Ascending aorta (tissue), 2 donors: ENCODE data around the gene NECAP2. TPM values are rescaled to one million over a fixed set of nuclear protein-coding genes. Genes with fewer than 3 reads are reported as not detected.

Experiments used
- DNase-seq, 2 donors: peaks; one replicate each; pipeline ENCODE4 v3.0.0-alpha.2; 2019; ENCODE audit warnings: low spot score in 2 of 2
- H3K27ac ChIP-seq, 2 donors: fragments of 200-600 bp; sonication (generic); one replicate each; pipeline ENCODE4 v1.5.1; 2016 to 2017; ENCODE audit warnings: mild to moderate bottlenecking in 1 of 2
- H3K27me3 ChIP-seq: fragments of 200-600 bp; sonication (generic); one replicate; pipeline ENCODE4 v1.5.1; 2017
- H3K36me3 ChIP-seq, 2 donors: fragments of 200-600 bp; sonication (generic); one replicate each; pipeline ENCODE4 v1.5.1; 2016
- H3K4me1 ChIP-seq, 2 donors: fragments of 200-600 bp; sonication (generic); one replicate each; pipeline ENCODE4 v1.5.1; 2016 to 2017; ENCODE audit warnings: mild to moderate bottlenecking in 1 of 2
- H3K4me3 ChIP-seq, 2 donors: fragments of 200-600 bp; sonication (generic); one replicate each; pipeline ENCODE4 v1.5.1; 2016 to 2017; ENCODE audit warnings: mild to moderate bottlenecking in 1 of 2
- H3K9me3 ChIP-seq, 2 donors: fragments of 200-600 bp; sonication (generic); one replicate each; pipeline ENCODE4 v1.5.1; 2016
- intact Hi-C: fragments of 100-400 bp; cut with DNase I; formaldehyde crosslinking; loops from one replicate; pipeline ENCODE4 v1.15.1; 2023
- total RNA-seq: library from RNA; depleted of rRNA; stranded (reverse); fragments of >200 nt; gene quantifications from one replicate; pipeline ENCODE4 v1.1.0, GENCODE V29; 2016
- TF ChIP-seq, protein P1 (sequence below), 3 experiments: fragments of 200-600 bp in 2 of 3; fragments of 450-650 bp in 1 of 3; sonication (generic) in 2 of 3; IDR thresholded peaks; one replicate each; pipeline ENCODE4 v1.5.1; 2016 to 2019; ENCODE audit warnings: antibody characterized with exemption in 3 of 3, mild to moderate bottlenecking in 1 of 3, moderate library complexity in 1 of 3

NECAP2 gene, protein sequence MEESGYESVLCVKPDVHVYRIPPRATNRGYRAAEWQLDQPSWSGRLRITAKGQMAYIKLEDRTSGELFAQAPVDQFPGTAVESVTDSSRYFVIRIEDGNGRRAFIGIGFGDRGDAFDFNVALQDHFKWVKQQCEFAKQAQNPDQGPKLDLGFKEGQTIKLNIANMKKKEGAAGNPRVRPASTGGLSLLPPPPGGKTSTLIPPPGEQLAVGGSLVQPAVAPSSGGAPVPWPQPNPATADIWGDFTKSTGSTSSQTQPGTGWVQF
- 28.6 TPM for total RNA-seq

GRCh38 chr1:16440470-16441281 lies at the start of gene NECAP2:
Gene NECAP2, plus strand, starts transcription at chr1:16440724. Its CDS starts 38 bp downstream, at chr1:16440762.
- H3K4me1 ChIP-seq: peaks cover 4 to 24% of the 10 kb centered on the region in 2 donors
- DNase-seq: peak; percentile 39 to 95
- H3K9me3 ChIP-seq: no peaks in the 10 kb centered on the region
- intact Hi-C loops: loop anchor here (1.0 kb wide), 1 partner anchor 72 kb away; no protein-coding TSS in a partner anchor
- peak within 1 kb of the TSS; percentile 77 to 97 for H3K4me3 ChIP-seq
- no peaks in the 10 kb centered on the region for H3K27me3 ChIP-seq
- TF ChIP-seq, protein P1, sequence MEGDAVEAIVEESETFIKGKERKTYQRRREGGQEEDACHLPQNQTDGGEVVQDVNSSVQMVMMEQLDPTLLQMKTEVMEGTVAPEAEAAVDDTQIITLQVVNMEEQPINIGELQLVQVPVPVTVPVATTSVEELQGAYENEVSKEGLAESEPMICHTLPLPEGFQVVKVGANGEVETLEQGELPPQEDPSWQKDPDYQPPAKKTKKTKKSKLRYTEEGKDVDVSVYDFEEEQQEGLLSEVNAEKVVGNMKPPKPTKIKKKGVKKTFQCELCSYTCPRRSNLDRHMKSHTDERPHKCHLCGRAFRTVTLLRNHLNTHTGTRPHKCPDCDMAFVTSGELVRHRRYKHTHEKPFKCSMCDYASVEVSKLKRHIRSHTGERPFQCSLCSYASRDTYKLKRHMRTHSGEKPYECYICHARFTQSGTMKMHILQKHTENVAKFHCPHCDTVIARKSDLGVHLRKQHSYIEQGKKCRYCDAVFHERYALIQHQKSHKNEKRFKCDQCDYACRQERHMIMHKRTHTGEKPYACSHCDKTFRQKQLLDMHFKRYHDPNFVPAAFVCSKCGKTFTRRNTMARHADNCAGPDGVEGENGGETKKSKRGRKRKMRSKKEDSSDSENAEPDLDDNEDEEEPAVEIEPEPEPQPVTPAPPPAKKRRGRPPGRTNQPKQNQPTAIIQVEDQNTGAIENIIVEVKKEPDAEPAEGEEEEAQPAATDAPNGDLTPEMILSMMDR (IDR thresholded peaks at IDR 0.05): peak; percentile 83 to 92 (median 89)
- peak within 1 kb of the TSS; percentile 72 to 75 for H3K27ac ChIP-seq
- peaks cover 20 to 29% of the 10 kb centered on the region in 2 donors for H3K36me3 ChIP-seq

DNA sequence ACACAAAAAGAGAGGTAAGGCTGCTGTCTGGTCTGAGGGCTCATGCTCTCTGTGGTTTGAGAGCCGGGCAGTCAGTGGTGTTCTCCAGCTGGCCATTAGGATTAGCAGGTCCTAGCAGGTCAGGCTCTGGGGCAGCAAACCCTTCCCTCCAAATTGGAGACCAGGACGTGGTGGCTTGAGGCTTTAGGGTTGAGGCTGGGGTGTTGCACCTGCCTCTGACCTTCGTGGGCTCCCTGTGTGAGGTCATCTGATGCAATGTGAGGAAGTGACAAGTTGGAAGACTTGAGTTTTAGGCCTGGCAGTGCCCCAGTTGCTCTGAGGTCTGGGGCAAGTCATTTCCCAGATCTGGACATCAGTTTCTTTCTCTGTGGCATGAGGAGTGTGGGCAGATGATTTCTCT lies 49.1 kb upstream of the NECAP2 start:
- TF ChIP-seq, protein P1 (IDR thresholded peaks at IDR 0.05): no peak
- Histone ChIP-seq H3K27ac (peak overlapping the region; percentile 7 to 43), H3K36me3 (peaks cover 13 to 30% of the 10 kb centered on the region in 2 donors), H3K27me3 (no peaks in the 10 kb centered on the region), H3K4me1 (peaks cover 9 to 62% of the 10 kb centered on the region in 2 donors), H3K4me3 (no peak overlapping the region), H3K9me3 (no peaks in the 10 kb centered on the region)
- intact Hi-C loops: no loop called here
- no peak for DNase-seq

DNA sequence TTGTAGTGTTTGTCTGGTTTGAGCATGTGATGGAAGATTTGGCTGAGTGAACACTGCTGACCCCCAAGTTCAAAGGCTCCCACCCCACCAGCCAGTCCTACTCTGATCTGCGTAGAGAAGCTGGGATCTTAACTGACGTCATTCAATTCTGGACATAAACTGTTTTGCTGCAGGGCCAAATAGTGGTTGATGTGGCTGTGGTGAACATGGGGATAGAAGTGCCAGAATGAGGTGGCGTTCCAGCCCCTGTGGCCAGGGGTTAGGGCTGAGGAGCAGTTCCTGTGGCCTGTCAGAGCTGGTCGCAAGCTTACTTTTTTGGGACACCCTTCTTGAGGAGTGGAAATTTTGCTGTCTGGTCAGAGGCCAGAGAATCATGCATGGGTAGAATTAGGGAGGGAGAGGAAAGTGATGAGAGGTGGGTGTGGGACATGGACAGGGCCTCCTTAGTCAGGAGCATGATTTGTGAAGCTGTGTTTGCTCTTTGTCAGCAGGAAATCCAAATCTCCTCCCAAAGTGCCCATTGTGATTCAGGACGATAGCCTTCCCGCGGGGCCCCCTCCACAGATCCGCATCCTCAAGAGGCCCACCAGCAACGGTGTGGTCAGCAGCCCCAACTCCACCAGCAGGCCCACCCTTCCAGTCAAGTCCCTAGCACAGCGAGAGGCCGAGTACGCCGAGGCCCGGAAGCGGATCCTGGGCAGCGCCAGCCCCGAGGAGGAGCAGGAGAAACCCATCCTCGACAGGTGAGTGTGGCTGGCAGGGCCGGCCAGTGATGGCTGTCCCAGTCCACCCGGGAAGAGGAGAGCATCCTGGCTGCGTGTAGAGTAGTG lies 47.6 kb upstream of the NECAP2 start:
- DNase-seq: no peak
- Histone ChIP-seq H3K27ac (peak overlapping the region; percentile 7 to 43), H3K9me3 (no peaks in the 10 kb centered on the region), H3K4me3 (no peak overlapping the region), H3K4me1 (peaks cover 7 to 60% of the 10 kb centered on the region in 2 donors), H3K36me3 (peaks cover 15 to 45% of the 10 kb centered on the region in 2 donors), H3K27me3 (no peaks in the 10 kb centered on the region)
- TF ChIP-seq, protein P1 (IDR thresholded peaks at IDR 0.05): no peak
- intact Hi-C loops: no loop called here

DNA sequence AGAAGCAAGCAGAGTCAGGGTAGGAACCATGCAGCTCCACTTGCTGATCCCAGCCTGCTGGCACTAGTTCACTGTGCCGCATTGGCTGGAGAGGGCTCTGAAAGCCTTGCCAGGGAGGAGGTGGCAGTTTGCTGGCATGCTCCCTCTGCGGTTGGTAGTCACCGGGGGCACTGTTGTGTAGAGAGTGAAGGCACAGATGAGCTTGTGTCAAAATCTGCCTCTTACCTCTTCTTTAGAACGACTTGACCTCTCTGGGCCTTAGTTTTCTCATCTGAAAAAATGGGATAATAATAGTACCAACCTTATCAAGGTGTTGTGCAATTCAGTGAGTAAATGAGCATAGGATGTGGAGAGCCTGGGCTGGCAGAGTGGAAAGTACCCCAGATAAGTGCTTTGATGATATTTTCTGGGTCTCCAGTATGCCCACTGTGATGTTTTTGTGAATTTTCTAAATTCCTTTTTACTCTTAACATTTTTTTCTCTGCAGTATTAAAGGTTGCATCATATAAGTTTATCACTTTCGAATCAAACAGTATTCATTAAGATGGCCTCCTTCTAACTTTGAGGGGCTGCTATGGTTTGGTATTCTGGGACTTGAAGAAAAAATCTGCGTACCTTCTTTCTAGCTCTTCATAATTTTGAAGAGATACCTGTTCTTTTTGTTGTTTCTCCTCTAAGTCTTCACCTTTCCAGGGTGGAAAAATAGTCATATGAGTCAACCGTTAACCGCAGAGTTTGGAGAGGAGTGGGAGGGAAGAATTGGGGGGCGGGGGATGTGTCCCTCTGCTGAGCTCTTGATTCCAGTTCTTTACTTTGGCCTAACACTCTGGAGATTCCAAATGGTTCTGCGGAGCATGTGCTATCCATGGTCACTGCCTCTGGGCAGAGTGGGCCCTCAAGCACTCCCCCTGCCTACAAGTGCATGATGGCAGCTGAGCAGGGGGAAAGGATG lies 46.7 kb upstream of the NECAP2 start:
- intact Hi-C loops: no loop called here
- H3K27ac ChIP-seq: peak overlapping the region; percentile 7 to 27
- H3K9me3 ChIP-seq: no peaks in the 10 kb centered on the region
- no peak overlapping the region for H3K4me3 ChIP-seq
- DNase-seq: no peak
- TF ChIP-seq, protein P1 (IDR thresholded peaks at IDR 0.05): no peak
- H3K27me3 ChIP-seq: no peaks in the 10 kb centered on the region
- peaks cover 15 to 54% of the 10 kb centered on the region in 2 donors for H3K36me3 ChIP-seq
- peaks cover 5 to 52% of the 10 kb centered on the region in 2 donors for H3K4me1 ChIP-seq
